K562 (cell line): Measurements from ENCODE around the gene OR8G5.

Source experiments
- CAMTA2 ChIP-seq: fragments of 250-450 bp; sonication (Bioruptor Pico); conservative IDR thresholded peaks from 2 replicates; pipeline ENCODE4 v1.5.1; 2022
- CBFB ChIP-seq: sonication (generic); formaldehyde crosslinking; IDR thresholded peaks from 2 replicates; pipeline ENCODE4 v1.4.0; 2020; ENCODE audit warnings: mild to moderate bottlenecking, missing genetic modification reagents
- CTCF ChIP-seq, 3 experiments: IDR thresholded peaks in 2 of 3; conservative IDR thresholded peaks in 1 of 3; 2 replicates each; pipeline ENCODE4 v1.5.1; 2011 to 2012; ENCODE audit warnings: low read length in 3 of 3, mild to moderate bottlenecking in 3 of 3, control low read depth in 2 of 3, improper control_type of control experiment in 1 of 3, inconsistent platforms in 1 of 3, low read depth in 1 of 3, mixed read lengths in 1 of 3, moderate library complexity in 1 of 3; ENCODE audit not compliant: insufficient read depth in 2 of 3
- EP300 ChIP-seq: IDR thresholded peaks from 2 replicates; pipeline ENCODE4 v1.6.1; 2012; ENCODE audit warnings: low read length, improper control_type of control experiment
- EZH2 ChIP-seq: IDR thresholded peaks from 2 replicates; pipeline ENCODE4 v1.6.1; 2012; ENCODE audit warnings: low read depth, mild to moderate bottlenecking, inconsistent platforms, low read length, borderline replicate concordance
- FOS ChIP-seq: IDR thresholded peaks from 3 replicates; pipeline ENCODE4 v1.6.1; 2011; ENCODE audit not compliant: insufficient read length; ENCODE audit errors: extremely low read depth
- LEF1 ChIP-seq: fragments of 450-650 bp; IDR thresholded peaks from 2 replicates; pipeline ENCODE4 v1.6.1; 2016; ENCODE audit warnings: mild to moderate bottlenecking
- NR2F6 ChIP-seq: fragments of 450-650 bp; formaldehyde crosslinking; IDR thresholded peaks from 2 replicates; pipeline ENCODE4 v1.4.0; 2020; ENCODE audit warnings: mild to moderate bottlenecking
- NRF1 ChIP-seq, 2 experiments: fragments of 450-650 bp; IDR thresholded peaks in 1 of 2; conservative IDR thresholded peaks in 1 of 2; 2 replicates each; pipeline ENCODE4 v1.6.1; 2014; ENCODE audit warnings: mild to moderate bottlenecking in 2 of 2
- RBM22 ChIP-seq: fragments of 200-400 bp; formaldehyde crosslinking; IDR thresholded peaks from 2 replicates; pipeline ENCODE4 v1.6.1; 2018; ENCODE audit warnings: low read length, low read depth; ENCODE audit not compliant: poor library complexity, severe bottlenecking
- ZFX ChIP-seq: sonication (generic); formaldehyde crosslinking; IDR thresholded peaks from 2 replicates; pipeline ENCODE4 v1.8.0; 2022; ENCODE audit warnings: mild to moderate bottlenecking, missing genetic modification reagents, moderate library complexity
- ZNF121 ChIP-seq: sonication (generic); formaldehyde crosslinking; conservative IDR thresholded peaks from 2 replicates; pipeline ENCODE4 v1.8.0; 2022; ENCODE audit warnings: missing genetic modification reagents
- ZNF384 ChIP-seq: IDR thresholded peaks from 2 replicates; pipeline ENCODE4 v1.6.1; 2012; ENCODE audit warnings: low read depth, low read length, improper control_type of control experiment

GRCh38 chr11:124222407-124222806, 33.8 kb upstream of the OR8G5 start:
- TF ChIP-seq EP300, result no peak
- no peak for TF ChIP-seq ZNF121
- no peak for TF ChIP-seq CTCF (IDR thresholded peaks at IDR 0.05 in 2 of 3, conservative IDR thresholded peaks at IDR 0.05 in 1 of 3; ENCODE audit: insufficient read depth in 2 of 3, low read depth in 1 of 3, low read length in 3 of 3)
- TF ChIP-seq EZH2, result no peak
- TF ChIP-seq FOS, result no peak
- TF ChIP-seq NR2F6 (CRISPR knock-in tag), result no peak
- TF ChIP-seq RBM22, result no peak
- no peak for TF ChIP-seq CAMTA2 (CRISPR knock-in tag)
- TF ChIP-seq LEF1, result no peak
- no peak for TF ChIP-seq ZNF384
- TF ChIP-seq NRF1 (conservative IDR thresholded peaks at IDR 0.05 in 1 of 2, IDR thresholded peaks at IDR 0.05 in 1 of 2), result no peak
- no peak for TF ChIP-seq CBFB (CRISPR knock-in tag)
- no peak for TF ChIP-seq ZFX
